ENCODE results near the gene EIF5B.

EIF5B gene

GRCh38 chr2:99431587-99432275, 94.5 kb downstream of the EIF5B start:
- DNase-seq (ENCODE audit: low spot score) = no peak
- TF ChIP-seq, protein P1, sequence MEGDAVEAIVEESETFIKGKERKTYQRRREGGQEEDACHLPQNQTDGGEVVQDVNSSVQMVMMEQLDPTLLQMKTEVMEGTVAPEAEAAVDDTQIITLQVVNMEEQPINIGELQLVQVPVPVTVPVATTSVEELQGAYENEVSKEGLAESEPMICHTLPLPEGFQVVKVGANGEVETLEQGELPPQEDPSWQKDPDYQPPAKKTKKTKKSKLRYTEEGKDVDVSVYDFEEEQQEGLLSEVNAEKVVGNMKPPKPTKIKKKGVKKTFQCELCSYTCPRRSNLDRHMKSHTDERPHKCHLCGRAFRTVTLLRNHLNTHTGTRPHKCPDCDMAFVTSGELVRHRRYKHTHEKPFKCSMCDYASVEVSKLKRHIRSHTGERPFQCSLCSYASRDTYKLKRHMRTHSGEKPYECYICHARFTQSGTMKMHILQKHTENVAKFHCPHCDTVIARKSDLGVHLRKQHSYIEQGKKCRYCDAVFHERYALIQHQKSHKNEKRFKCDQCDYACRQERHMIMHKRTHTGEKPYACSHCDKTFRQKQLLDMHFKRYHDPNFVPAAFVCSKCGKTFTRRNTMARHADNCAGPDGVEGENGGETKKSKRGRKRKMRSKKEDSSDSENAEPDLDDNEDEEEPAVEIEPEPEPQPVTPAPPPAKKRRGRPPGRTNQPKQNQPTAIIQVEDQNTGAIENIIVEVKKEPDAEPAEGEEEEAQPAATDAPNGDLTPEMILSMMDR (IDR thresholded peaks at IDR 0.05; ENCODE audit: extremely low read depth, missing control alignments) = no peak

GRCh38 chr2:99433340-99433739, 96.2 kb downstream of the EIF5B start:
- TF ChIP-seq, protein P1 (IDR thresholded peaks at IDR 0.05; ENCODE audit: extremely low read depth, missing control alignments) = no peak

GRCh38 chr2:99436874-99437273, 99.7 kb downstream of the EIF5B start:
- DNase-seq (ENCODE audit: low spot score) = no peak
- TF ChIP-seq, protein P1 (IDR thresholded peaks at IDR 0.05; ENCODE audit: extremely low read depth, missing control alignments) = no peak

More at GRCh38 chr2:99433340-99433739, 96.2 kb downstream of the EIF5B start:
- DNase-seq (ENCODE audit: low spot score) = no peak

DNA sequence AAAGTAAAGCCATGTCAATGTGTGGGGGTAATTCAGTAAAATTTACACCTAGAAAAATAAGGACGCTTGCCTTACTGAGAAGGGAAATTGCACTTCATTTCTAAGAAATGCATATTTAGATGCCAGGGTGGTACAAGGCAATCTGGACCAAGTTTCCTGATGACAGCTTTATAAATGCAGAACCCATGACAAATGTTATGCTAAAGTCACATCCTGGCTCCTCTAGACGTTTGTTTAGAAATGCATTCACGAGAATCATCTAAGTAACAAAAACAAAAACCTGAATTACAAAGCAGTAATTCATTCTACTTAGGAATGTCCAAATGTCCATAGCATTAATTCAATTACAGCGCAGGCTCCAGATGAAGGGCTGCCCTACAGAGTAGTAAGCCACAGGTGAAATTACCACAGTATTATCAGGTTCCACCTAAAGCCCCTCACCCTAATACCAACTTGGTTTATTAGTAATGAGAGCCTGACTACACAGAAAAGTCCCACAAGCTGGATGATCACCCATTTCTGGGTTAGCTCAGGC, 102.8 kb downstream of the EIF5B start:
- DNase-seq (ENCODE audit: low spot score) = no peak
- TF ChIP-seq, protein P1 (IDR thresholded peaks at IDR 0.05; ENCODE audit: extremely low read depth, missing control alignments) = no peak

- DNase-seq (ENCODE audit: low spot score) = no peak
These were observed 105.6 kb downstream of the EIF5B start for GRCh38 chr2:99442837-99443236.

GRCh38 chr2:99444222-99444621, 107.0 kb downstream of the EIF5B start:
- TF ChIP-seq, protein P1 (IDR thresholded peaks at IDR 0.05; ENCODE audit: extremely low read depth, missing control alignments) = no peak
- DNase-seq (ENCODE audit: low spot score) = no peak

More at GRCh38 chr2:99442837-99443236, 105.6 kb downstream of the EIF5B start:
- TF ChIP-seq, protein P1 (IDR thresholded peaks at IDR 0.05; ENCODE audit: extremely low read depth, missing control alignments) = no peak

GRCh38 chr2:99445065-99445464, 107.9 kb downstream of the EIF5B start:
- TF ChIP-seq, protein P1 (IDR thresholded peaks at IDR 0.05; ENCODE audit: extremely low read depth, missing control alignments) = no peak

More at GRCh38 chr2:99445065-99445464, 107.9 kb downstream of the EIF5B start:
- no peak for DNase-seq (ENCODE audit: low spot score)
